ENCODE measurements around the gene MTMR1. TPM values are rescaled to one million over a fixed set of nuclear protein-coding genes. Genes with fewer than 3 reads are reported as not detected.

Gene MTMR1
- total RNA-seq, 2 donors from 2014 or later, result 25.5 to 36.0 TPM

DNA sequence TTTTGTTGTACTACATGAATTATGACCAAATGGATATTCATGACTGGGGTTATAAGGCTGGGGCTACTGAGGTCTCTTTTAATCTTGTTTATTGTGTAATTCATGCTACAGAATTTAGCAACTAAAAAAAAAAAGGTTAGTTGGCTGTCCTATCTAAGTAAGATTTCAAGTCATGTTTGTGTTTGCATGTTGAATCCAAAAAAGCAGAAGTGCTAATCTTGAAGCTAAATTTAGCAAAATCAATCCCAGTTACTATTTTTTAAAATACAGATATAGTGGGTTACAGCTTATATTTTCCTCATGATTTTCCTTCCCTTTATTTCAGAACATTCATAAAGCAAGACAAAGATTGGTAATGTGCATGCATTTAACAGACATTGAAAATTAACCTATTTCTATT, 19.4 kb downstream of the MTMR1 start:
- Mint-ChIP-seq H3K27me3 (no peaks in the 10 kb centered on the region), H3K4me1 (peaks cover 18% of the 10 kb centered on the region), H3K9me3 (no peaks in the 10 kb centered on the region), H3K4me3 (peak overlapping the region; percentile 39), H3K27ac (peak overlapping the region; percentile 56), H3K36me3 (ENCODE audit: low read depth) (peaks cover 5% of the 10 kb centered on the region)
- ATAC-seq (replicated peaks), result no peak

DNA sequence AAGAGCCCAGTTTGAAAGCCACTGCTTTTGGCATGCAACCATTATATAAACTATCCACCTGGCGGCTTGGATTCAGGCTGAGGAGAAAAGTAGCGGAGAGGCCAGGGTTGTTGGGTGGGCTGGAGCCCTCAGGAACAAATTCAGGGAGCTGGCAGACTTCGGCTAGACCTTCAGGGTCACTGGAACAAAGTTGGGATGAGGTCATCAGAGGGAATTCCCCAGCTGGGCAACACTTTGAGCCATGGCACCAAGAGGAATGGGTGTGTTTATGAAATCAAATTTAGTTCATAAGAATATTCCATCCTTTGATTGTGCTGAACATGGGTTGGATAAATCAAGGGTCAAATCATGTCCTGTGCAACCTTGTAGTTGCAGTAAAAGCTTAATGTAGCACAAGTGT, 22.0 kb downstream of the MTMR1 start:
- Mint-ChIP-seq H3K4me3 (no peak overlapping the region), H3K4me1 (peaks cover 12% of the 10 kb centered on the region), H3K9me3 (no peaks in the 10 kb centered on the region), H3K27ac (no peak overlapping the region), H3K36me3 (ENCODE audit: low read depth) (peaks cover 9% of the 10 kb centered on the region), H3K27me3 (no peaks in the 10 kb centered on the region)
- ATAC-seq (replicated peaks), result no peak

DNA sequence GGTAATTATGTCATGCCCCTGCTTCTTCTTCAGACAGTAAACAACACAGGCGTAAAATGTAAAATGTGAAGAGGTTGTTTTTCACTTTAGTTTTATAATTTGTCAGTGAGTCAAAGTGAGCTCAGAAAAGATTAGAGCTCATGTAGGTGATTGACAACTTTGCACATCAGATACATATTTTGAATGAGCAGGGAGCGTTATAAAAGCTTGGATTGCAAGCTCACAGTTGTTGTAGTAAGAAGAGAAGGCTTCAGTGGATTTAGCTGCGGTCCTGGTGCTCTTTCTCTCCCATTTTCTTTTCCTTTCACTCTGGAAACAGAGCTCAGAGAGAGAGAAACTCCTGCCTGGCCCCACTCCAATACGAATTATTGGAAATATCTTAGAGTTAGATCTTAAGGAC, 26.4 kb downstream of the MTMR1 start:
- H3K36me3 Mint-ChIP-seq (ENCODE audit: low read depth), result peaks cover 28% of the 10 kb centered on the region
- H3K4me3 Mint-ChIP-seq, result no peak overlapping the region
- H3K27ac Mint-ChIP-seq, result no peak overlapping the region
- H3K4me1 Mint-ChIP-seq, result no peaks in the 10 kb centered on the region
- ATAC-seq (replicated peaks), result no peak
- no peaks in the 10 kb centered on the region for H3K9me3 Mint-ChIP-seq
- H3K27me3 Mint-ChIP-seq, result no peaks in the 10 kb centered on the region

DNA sequence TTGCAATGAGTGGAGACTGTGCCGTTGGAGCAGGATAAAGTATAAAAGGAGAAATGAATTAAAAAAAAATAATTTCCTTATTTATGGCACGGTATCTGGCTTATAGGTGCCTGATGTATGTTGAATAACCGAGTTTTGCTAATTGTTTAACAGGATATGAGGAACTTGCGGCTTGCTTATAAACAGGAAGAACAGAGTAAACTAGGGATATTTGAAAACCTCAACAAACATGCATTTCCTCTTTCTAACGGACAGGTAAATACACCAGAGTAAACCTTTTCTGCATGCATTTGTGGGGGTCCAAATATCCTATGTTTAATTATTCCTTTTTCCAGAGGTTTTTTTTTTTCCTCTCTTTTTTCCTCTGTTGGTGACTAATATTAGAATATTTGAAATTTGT, 36.8 kb downstream of the MTMR1 start:
- Mint-ChIP-seq H3K9me3 (no peaks in the 10 kb centered on the region), H3K27ac (no peak overlapping the region), H3K4me1 (peaks cover 22% of the 10 kb centered on the region), H3K4me3 (no peak overlapping the region), H3K27me3 (no peaks in the 10 kb centered on the region), H3K36me3 (ENCODE audit: low read depth) (peaks cover 81% of the 10 kb centered on the region)
- ATAC-seq (replicated peaks), result no peak

DNA sequence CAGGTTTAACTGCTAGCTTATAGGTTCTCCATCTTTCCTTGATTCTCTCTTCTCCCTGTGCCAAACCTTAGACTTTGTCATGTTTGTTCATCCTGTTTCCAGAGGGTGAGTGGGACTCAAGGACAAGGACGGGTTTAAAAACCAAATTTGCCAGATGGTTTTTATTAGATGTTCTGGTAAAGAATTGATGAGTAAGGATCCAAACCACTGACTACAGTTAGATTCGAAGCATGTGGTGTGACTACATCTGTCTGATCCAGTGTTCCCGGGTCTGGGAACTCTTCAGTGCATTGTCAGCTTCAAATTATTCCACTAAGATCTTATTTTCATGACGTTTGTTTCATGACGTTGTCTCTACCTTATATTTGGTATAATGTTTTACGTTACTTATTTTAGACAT, 37.5 kb downstream of the MTMR1 start:
- Mint-ChIP-seq H3K4me3 (no peak overlapping the region), H3K9me3 (no peaks in the 10 kb centered on the region), H3K27ac (no peak overlapping the region), H3K27me3 (no peaks in the 10 kb centered on the region), H3K36me3 (ENCODE audit: low read depth) (peaks cover 88% of the 10 kb centered on the region), H3K4me1 (peaks cover 29% of the 10 kb centered on the region)
- ATAC-seq (replicated peaks), result no peak

DNA sequence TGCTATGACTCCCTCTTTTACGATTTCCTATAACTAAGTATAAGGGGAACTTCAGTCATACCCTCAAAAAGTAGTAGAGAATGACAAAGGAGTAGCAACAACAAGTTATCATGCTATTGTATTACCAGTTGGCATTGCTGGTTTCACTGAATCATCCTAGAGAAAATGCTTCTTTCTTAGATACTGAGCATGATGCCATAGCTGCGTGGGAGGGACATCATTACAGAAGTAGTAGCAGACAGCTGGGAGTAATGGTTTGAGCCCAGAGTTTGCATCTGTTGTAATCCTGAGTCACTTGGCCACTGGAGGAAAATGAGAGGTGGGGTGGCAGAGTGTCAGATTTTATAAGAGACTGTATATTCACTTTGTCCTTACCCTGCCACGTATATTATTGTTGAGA, 38.6 kb downstream of the MTMR1 start:
- H3K27me3 Mint-ChIP-seq, result no peaks in the 10 kb centered on the region
- peak overlapping the region; percentile 52 for H3K4me3 Mint-ChIP-seq
- H3K4me1 Mint-ChIP-seq, result peaks cover 34% of the 10 kb centered on the region
- H3K9me3 Mint-ChIP-seq, result no peaks in the 10 kb centered on the region
- peak; percentile 98 for ATAC-seq (replicated peaks)
- peaks cover 94% of the 10 kb centered on the region for H3K36me3 Mint-ChIP-seq (ENCODE audit: low read depth)
- H3K27ac Mint-ChIP-seq, result peak overlapping the region; percentile 84

DNA sequence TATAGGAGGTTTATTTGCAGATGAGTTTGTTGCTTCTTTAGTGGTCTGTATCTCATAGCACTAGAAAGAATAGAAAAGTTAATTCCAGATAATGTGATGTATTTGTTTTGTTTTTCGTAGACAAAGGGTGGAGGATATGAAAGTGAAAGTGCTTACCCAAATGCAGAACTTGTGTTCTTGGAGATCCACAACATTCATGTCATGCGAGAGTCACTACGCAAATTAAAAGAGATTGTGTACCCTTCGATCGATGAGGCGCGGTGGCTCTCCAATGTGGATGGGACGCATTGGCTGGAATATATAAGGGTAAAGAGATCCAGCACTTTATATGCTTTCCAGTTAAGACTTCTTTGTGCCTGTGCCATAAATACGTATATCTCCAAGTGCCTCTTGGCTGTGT, 43.3 kb downstream of the MTMR1 start:
- peaks cover 95% of the 10 kb centered on the region for H3K36me3 Mint-ChIP-seq (ENCODE audit: low read depth)
- peaks cover 36% of the 10 kb centered on the region for H3K4me1 Mint-ChIP-seq
- H3K27me3 Mint-ChIP-seq, result no peaks in the 10 kb centered on the region
- peak overlapping the region; percentile 37 for H3K4me3 Mint-ChIP-seq
- no peak for ATAC-seq (replicated peaks)
- H3K9me3 Mint-ChIP-seq, result no peaks in the 10 kb centered on the region
- peak overlapping the region; percentile 28 for H3K27ac Mint-ChIP-seq

DNA sequence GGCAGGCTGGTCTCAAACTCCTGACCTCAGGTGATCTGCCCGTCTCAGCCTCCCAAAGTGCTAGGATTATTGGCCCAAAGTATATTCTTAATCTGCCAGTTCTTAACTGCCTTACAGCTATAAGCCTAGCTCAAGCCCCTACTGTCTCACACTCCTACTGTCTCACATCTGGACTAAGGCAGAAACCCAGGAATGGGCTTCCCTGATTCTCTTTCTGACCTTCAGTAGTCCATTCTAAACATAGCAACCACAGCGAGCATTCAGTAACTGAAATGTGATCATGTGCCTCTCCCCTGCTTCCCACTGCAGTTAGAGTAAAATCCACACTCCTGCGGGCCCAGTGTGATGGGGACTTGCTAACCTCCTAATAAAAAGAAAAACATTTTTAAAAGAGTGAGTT, 58.9 kb downstream of the MTMR1 start:
- Mint-ChIP-seq H3K4me3 (no peak overlapping the region), H3K4me1 (no peaks in the 10 kb centered on the region), H3K9me3 (no peaks in the 10 kb centered on the region), H3K27ac (no peak overlapping the region), H3K27me3 (no peaks in the 10 kb centered on the region), H3K36me3 (ENCODE audit: low read depth) (peaks cover 80% of the 10 kb centered on the region)
- ATAC-seq (replicated peaks), result no peak

DNA sequence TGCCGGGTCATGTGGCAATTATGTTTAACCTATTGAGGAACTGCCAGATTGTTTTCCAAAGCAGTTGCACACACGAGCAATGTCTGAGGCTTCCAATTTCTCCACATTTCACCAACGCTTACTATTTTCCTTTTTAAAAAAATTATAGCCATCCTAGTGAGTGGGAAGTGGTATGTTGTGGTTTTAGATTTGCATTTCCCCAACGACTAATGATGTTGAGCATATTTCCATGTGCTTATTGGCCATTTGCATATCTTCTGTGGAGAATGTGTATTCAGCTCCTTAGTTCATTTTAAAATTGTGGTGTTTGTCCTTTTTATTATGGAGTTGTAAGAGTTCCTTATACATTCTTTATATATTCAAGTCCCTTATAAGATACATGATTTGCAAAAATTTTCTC, 60.2 kb downstream of the MTMR1 start:
- Mint-ChIP-seq H3K4me3 (no peak overlapping the region), H3K4me1 (no peaks in the 10 kb centered on the region), H3K27me3 (no peaks in the 10 kb centered on the region), H3K27ac (no peak overlapping the region), H3K36me3 (ENCODE audit: low read depth) (peaks cover 89% of the 10 kb centered on the region), H3K9me3 (no peaks in the 10 kb centered on the region)
- ATAC-seq (replicated peaks), result no peak

DNA sequence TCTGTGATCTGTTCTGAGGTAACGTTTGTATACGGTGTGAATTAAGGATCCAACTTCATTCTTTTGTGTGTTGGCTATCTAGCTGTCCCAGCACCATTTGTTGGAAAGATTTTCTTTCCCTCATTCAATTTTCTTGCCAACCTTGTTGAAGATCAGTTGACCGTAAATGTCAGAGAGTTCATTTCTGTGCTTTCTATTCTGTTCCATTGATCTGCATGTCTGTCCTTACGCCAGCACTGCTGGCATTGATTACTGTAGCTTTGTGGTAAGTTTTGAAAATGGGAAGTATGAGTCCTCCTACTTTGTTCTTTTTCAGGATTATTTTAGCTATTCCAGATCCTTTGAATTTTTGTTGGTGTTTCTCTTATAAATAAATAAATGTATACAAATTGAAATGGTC, 60.8 kb downstream of the MTMR1 start:
- Mint-ChIP-seq H3K4me1 (no peaks in the 10 kb centered on the region), H3K27ac (no peak overlapping the region), H3K27me3 (no peaks in the 10 kb centered on the region), H3K9me3 (no peaks in the 10 kb centered on the region), H3K4me3 (no peak overlapping the region), H3K36me3 (ENCODE audit: low read depth) (peaks cover 90% of the 10 kb centered on the region)
- ATAC-seq (replicated peaks), result no peak

DNA sequence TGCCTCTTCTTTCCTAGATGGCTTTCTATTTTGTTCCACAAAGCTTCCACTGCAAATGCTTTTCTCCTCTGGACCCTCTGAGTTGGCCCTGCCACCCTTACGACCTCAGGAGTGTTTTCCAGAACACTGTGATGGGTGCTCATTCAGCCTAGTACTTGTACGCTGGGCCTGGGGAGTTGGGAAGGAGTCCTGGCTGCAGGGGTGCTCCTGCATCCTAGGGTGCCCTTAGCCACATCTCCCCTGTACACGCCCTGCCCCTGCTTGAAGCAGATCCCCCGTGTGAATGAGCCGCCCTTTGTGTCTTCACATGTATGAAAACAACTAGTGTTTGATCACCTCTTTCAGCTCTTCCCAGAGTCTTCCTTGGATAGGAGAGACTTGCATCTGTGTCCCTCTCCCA, 64.2 kb downstream of the MTMR1 start:
- Mint-ChIP-seq H3K36me3 (ENCODE audit: low read depth) (peaks cover 63% of the 10 kb centered on the region), H3K9me3 (no peaks in the 10 kb centered on the region), H3K27me3 (no peaks in the 10 kb centered on the region), H3K4me1 (no peaks in the 10 kb centered on the region), H3K27ac (peak overlapping the region; percentile 43), H3K4me3 (no peak overlapping the region)
- no peak for ATAC-seq (replicated peaks)

DNA sequence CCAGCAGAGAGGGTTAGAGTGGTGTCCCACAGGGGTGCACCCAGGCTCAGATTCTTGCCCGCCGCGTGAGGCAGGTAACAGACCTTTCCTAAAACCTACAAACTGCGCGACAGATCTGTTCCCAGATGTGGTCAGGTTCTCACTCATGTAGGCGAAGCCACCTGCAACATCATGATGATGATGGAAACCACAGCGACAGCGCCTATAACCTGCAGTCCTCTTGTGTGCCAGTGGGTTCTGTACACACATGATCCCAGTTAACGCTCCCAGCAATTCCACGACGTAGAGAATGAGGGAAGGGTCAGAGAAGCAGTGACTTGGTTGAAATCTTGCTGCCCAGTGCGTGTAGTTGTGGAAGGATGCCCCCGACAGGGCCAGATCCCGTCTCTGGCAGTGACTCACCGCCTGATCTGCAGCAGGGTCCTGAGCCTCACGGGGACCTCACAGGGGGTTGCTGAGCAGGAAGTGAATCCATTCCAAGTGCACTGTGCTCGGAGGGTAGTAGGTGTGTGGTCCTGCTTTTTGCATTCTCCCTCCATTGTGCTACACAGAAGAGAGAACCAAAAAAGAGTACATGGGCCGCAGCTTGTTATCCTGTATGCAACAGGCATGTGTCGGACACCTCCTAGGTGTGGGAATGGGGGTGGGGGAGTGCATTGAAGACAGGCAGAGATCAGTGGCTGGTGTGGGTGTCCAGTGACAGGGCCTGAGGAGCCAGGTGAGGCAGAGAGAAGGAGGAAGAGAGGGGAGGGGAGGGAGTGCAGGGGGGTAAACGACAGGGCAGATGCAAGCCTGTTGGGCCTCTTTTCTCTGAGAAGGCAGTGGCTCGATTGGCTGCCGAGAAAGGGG, 66.6 kb downstream of the MTMR1 start:
- Mint-ChIP-seq H3K27me3 (no peaks in the 10 kb centered on the region), H3K4me3 (no peak overlapping the region), H3K36me3 (ENCODE audit: low read depth) (peaks cover 54% of the 10 kb centered on the region), H3K4me1 (no peaks in the 10 kb centered on the region), H3K27ac (no peak overlapping the region), H3K9me3 (no peaks in the 10 kb centered on the region)
- no peak for ATAC-seq (replicated peaks)

DNA sequence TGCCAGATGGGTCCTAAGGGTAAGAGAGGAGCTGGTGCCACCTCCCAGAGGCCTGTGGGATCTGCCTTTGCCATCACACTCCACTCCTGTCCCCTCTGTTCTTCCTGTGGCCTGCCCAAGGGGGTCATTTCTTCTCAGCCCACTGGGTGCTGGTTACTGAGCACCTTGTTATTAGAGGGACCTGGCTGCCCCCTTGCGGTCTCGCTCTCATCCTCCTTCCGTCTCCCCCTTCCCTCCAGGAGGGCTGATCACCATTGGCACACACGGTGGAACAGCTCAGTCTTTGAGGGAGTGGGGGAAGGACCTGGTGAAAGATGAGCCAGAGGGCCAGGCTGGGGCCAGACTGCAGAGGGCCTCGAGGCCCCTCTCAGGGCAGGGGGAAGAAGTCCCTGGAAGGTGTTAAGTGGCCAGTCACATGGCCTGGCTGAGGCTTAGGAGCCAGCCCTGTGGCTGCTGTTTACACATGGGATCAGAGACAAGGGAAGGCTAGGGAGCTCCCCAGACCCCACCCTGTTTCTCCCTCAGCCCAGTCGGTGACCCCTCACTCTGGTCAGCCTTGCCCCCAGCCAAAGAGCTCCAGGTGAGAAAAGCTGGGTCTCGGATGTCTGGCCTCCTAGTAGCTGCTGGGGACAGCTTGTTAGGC, 68.1 kb downstream of the MTMR1 start:
- no peak for ATAC-seq (replicated peaks)
- Mint-ChIP-seq H3K9me3 (no peaks in the 10 kb centered on the region), H3K27me3 (no peaks in the 10 kb centered on the region), H3K36me3 (ENCODE audit: low read depth) (peaks cover 49% of the 10 kb centered on the region), H3K4me3 (no peak overlapping the region), H3K4me1 (no peaks in the 10 kb centered on the region), H3K27ac (no peak overlapping the region)

DNA sequence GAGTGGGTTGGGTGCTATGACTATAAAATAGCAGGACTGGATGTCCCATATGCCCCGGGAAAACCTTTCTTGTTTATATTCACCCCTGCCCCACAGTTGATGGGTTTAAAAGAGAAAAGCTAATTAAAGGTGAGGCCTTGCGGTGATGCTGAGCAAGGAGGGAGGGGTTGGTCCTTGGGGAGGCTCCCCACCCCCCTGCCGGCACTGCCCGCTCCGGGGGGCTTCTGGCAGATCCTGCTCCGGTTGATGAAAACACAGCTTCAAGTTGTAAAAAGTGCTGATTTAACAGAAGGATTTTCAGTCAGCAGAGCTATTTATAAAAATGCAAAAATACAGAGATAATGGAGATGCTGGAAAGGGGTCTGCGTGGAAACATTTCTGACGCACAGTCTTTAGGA, 68.6 kb downstream of the MTMR1 start:
- ATAC-seq (replicated peaks), result no peak
- H3K27ac Mint-ChIP-seq, result no peak overlapping the region
- no peak overlapping the region for H3K4me3 Mint-ChIP-seq
- H3K4me1 Mint-ChIP-seq, result no peaks in the 10 kb centered on the region
- H3K9me3 Mint-ChIP-seq, result no peaks in the 10 kb centered on the region
- peaks cover 50% of the 10 kb centered on the region for H3K36me3 Mint-ChIP-seq (ENCODE audit: low read depth)
- no peaks in the 10 kb centered on the region for H3K27me3 Mint-ChIP-seq

Measured in activated T-helper 17 cell treated with anti-CD3 and anti-CD28 coated beads, Interleukin-2, amount 50 U/mL, for 72 hours (primary cell).